ENCODE data around the gene PITPNM1. TPM values are rescaled to one million over a fixed set of nuclear protein-coding genes. Genes with fewer than 3 reads are reported as not detected.

The PITPNM1 gene
- total and polyA plus RNA-seq, 2 of the 13 experiments (the other 11 are each of a cell fraction or from before 2014, with no cell fraction given), result 8.2 to 8.5 TPM

DNA sequence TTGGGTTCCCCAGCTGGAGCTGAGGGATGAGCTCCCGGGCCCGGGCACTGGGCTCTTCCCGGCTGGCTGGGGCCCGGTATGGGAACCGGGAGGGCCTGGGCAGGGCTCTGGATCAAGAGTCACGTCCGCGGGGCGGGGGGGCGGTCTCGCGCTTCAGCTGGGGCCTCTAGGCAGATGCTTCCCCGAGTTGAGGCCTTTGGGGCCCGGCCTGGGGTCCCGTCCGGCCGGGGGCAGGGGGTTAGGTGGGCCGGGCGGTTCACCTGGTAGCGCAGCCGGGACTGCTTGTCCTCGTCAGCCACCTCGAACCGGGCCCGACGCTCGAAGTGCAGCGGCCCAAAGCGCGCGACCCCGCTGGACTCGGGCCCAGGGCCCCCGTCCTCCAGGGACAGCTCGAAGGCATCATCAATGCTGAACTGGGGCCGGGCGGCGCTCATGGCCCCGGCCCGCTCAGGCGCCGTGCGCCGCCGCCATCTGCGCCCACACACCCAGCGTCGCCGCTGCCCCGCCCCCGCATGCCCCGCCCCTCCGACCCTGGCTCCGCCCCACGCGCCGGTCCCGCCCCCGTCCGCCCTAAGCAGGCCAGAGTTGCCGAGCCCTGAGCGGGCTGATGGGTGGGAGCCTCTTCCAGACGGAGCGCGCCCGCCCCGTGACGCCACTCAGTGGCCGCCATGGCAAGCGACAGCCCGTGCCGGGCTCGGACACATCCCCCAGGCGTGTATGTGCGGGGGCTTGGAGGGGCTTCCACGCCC is 36.2 kb downstream of the PITPNM1 start, which contains the start of gene TMEM134 (continued):
- peak; percentile 84 for TF ChIP-seq ZFY (CRISPR knock-in tag; IDR thresholded peaks at IDR 0.05)
- TF ChIP-seq, protein P1, sequence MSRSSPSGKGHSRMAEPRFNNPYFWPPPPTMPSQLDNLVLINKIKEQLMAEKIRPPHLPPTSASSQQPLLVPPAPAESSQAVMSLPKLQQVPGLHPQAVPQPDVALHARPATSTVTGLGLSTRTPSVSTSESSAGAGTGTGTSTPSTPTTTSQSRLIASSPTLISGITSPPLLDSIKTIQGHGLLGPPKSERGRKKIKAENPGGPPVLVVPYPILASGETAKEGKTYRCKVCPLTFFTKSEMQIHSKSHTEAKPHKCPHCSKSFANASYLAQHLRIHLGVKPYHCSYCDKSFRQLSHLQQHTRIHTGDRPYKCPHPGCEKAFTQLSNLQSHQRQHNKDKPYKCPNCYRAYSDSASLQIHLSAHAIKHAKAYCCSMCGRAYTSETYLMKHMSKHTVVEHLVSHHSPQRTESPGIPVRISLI (CRISPR knock-in tag; IDR thresholded peaks at IDR 0.05; ENCODE audit: borderline replicate concordance), result no peak
- TF ChIP-seq TARDBP (CRISPR knock-in tag; IDR thresholded peaks at IDR 0.05), result no peak
- peak; percentile 96 for TF ChIP-seq HOXA3 (CRISPR knock-in tag; IDR thresholded peaks at IDR 0.05)
- no peak for TF ChIP-seq ZC3H4 (CRISPR knock-in tag; IDR thresholded peaks at IDR 0.05; ENCODE audit: borderline replicate concordance)
- TF ChIP-seq, protein P2, sequence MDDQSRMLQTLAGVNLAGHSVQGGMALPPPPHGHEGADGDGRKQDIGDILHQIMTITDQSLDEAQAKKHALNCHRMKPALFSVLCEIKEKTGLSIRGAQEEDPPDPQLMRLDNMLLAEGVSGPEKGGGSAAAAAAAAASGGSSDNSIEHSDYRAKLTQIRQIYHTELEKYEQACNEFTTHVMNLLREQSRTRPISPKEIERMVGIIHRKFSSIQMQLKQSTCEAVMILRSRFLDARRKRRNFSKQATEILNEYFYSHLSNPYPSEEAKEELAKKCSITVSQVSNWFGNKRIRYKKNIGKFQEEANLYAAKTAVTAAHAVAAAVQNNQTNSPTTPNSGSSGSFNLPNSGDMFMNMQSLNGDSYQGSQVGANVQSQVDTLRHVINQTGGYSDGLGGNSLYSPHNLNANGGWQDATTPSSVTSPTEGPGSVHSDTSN (CRISPR knock-in tag; IDR thresholded peaks at IDR 0.05; ENCODE audit: borderline replicate concordance), result no peak
- TF ChIP-seq HDAC1 (CRISPR knock-in tag; IDR thresholded peaks at IDR 0.05), result peak; percentile 78
- no peak for TF ChIP-seq SRSF4 (IDR thresholded peaks at IDR 0.05; ENCODE audit: low read depth, low read length, poor library complexity, severe bottlenecking)
- TF ChIP-seq, protein P3, sequence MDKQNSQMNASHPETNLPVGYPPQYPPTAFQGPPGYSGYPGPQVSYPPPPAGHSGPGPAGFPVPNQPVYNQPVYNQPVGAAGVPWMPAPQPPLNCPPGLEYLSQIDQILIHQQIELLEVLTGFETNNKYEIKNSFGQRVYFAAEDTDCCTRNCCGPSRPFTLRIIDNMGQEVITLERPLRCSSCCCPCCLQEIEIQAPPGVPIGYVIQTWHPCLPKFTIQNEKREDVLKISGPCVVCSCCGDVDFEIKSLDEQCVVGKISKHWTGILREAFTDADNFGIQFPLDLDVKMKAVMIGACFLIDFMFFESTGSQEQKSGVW (CRISPR knock-in tag; IDR thresholded peaks at IDR 0.05; ENCODE audit: borderline replicate concordance), result 0 out of 2 replicates have a peak, but pooled peaks have one; percentile 37
- TF ChIP-seq HNF4A (CRISPR knock-in tag; IDR thresholded peaks at IDR 0.05), result 0 out of 2 replicates have a peak, but pooled peaks have one; percentile 19
- TF ChIP-seq ZNF382 (CRISPR knock-in tag; IDR thresholded peaks at IDR 0.05; ENCODE audit: borderline replicate concordance), result no peak
- no peak; the same call in 1 of the 2 replicates for TF ChIP-seq ESRRA (CRISPR knock-in tag; IDR thresholded peaks at IDR 0.05; ENCODE audit: low read depth)
- peak; percentile 50; the same call in 1 of the 2 replicates for TF ChIP-seq NCOA2 (CRISPR knock-in tag; IDR thresholded peaks at IDR 0.05)
- no peak for TF ChIP-seq ZNF253 (CRISPR knock-in tag; IDR thresholded peaks at IDR 0.05; ENCODE audit: borderline replicate concordance)
- no peak for TF ChIP-seq XBP1 (CRISPR knock-in tag; IDR thresholded peaks at IDR 0.05)
- TF ChIP-seq, protein P4, sequence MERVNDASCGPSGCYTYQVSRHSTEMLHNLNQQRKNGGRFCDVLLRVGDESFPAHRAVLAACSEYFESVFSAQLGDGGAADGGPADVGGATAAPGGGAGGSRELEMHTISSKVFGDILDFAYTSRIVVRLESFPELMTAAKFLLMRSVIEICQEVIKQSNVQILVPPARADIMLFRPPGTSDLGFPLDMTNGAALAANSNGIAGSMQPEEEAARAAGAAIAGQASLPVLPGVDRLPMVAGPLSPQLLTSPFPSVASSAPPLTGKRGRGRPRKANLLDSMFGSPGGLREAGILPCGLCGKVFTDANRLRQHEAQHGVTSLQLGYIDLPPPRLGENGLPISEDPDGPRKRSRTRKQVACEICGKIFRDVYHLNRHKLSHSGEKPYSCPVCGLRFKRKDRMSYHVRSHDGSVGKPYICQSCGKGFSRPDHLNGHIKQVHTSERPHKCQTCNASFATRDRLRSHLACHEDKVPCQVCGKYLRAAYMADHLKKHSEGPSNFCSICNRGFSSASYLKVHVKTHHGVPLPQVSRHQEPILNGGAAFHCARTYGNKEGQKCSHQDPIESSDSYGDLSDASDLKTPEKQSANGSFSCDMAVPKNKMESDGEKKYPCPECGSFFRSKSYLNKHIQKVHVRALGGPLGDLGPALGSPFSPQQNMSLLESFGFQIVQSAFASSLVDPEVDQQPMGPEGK (CRISPR knock-in tag; IDR thresholded peaks at IDR 0.05), result peak; percentile 78
- TF ChIP-seq ZNF709 (CRISPR knock-in tag; IDR thresholded peaks at IDR 0.05), result 0 out of 2 replicates have a peak, but pooled peaks have one; percentile 51
- TF ChIP-seq ZNF460 (CRISPR knock-in tag; IDR thresholded peaks at IDR 0.05; ENCODE audit: borderline replicate concordance), result no peak
- TF ChIP-seq, protein P5, sequence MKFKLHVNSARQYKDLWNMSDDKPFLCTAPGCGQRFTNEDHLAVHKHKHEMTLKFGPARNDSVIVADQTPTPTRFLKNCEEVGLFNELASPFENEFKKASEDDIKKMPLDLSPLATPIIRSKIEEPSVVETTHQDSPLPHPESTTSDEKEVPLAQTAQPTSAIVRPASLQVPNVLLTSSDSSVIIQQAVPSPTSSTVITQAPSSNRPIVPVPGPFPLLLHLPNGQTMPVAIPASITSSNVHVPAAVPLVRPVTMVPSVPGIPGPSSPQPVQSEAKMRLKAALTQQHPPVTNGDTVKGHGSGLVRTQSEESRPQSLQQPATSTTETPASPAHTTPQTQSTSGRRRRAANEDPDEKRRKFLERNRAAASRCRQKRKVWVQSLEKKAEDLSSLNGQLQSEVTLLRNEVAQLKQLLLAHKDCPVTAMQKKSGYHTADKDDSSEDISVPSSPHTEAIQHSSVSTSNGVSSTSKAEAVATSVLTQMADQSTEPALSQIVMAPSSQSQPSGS (CRISPR knock-in tag; IDR thresholded peaks at IDR 0.05), result peak; percentile 49; the same call in 1 of the 2 replicates
- peak; percentile 69; the same call in 1 of the 2 replicates for TF ChIP-seq SRY (CRISPR knock-in tag; IDR thresholded peaks at IDR 0.05)
- TF ChIP-seq HCFC1 (IDR thresholded peaks at IDR 0.05; ENCODE audit: low read depth, low read length), result peak; percentile 56; the same call in 1 of the 2 replicates
- TF ChIP-seq, protein P6, sequence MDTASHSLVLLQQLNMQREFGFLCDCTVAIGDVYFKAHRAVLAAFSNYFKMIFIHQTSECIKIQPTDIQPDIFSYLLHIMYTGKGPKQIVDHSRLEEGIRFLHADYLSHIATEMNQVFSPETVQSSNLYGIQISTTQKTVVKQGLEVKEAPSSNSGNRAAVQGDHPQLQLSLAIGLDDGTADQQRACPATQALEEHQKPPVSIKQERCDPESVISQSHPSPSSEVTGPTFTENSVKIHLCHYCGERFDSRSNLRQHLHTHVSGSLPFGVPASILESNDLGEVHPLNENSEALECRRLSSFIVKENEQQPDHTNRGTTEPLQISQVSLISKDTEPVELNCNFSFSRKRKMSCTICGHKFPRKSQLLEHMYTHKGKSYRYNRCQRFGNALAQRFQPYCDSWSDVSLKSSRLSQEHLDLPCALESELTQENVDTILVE (CRISPR knock-in tag; IDR thresholded peaks at IDR 0.05), result peak; percentile 57

Measured in HepG2 (cell line).